Activated T-cell treated with anti-CD3 and anti-CD28 coated beads for 48 hours (primary cell): ENCODE results near the gene JAG1.

Experiments
- DNase-seq: peaks from one replicate; pipeline ENCODE4 v3.0.0-alpha.2; 2020; ENCODE audit warnings: low read depth

Gene JAG1

GRCh38 chr20:10699489-10699888 is 25.7 kb upstream of the JAG1 start:
- DNase-seq, result no peak

- peak; percentile 13 for DNase-seq
Measured at GRCh38 chr20:10696650-10697049, 22.9 kb upstream of the JAG1 start.

- no peak for DNase-seq
Measured at GRCh38 chr20:10689385-10689784, 15.6 kb upstream of the JAG1 start.

- DNase-seq, result no peak
Measured at GRCh38 chr20:10687895-10688294, 14.1 kb upstream of the JAG1 start.

GRCh38 chr20:10686356-10687133 is 12.7 kb upstream of the JAG1 start:
- no peak for DNase-seq

- DNase-seq, result no peak
Measured at GRCh38 chr20:10683537-10683936, 9.7 kb upstream of the JAG1 start.

GRCh38 chr20:10682939-10683338 is 9.1 kb upstream of the JAG1 start:
- DNase-seq, result no peak

GRCh38 chr20:10681494-10681893 is 7.7 kb upstream of the JAG1 start:
- no peak for DNase-seq

- DNase-seq, result no peak
Measured at GRCh38 chr20:10680571-10680970, 6.8 kb upstream of the JAG1 start.

- no peak for DNase-seq
Measured at GRCh38 chr20:10679269-10679668, 5.5 kb upstream of the JAG1 start.

- DNase-seq, result no peak
Measured at GRCh38 chr20:10676518-10676917, 2.7 kb upstream of the JAG1 start.

GRCh38 chr20:10675450-10675848 is 1.6 kb upstream of the JAG1 start:
- no peak for DNase-seq

- peak; percentile 46 for DNase-seq
Measured at GRCh38 chr20:10674684-10675449, 1.1 kb upstream of the JAG1 start.

GRCh38 chr20:10673176-10673841 is 490 bp downstream of the JAG1 start:
- no peak for DNase-seq

GRCh38 chr20:10672624-10673127 is 1.1 kb downstream of the JAG1 start:
- peak; percentile 39 for DNase-seq

- no peak for DNase-seq
Measured at GRCh38 chr20:10671919-10672623, 1.7 kb downstream of the JAG1 start.

- DNase-seq, result peak; percentile 21
Measured at GRCh38 chr20:10671221-10671918, 2.4 kb downstream of the JAG1 start.

GRCh38 chr20:10670501-10671220 is 3.1 kb downstream of the JAG1 start:
- DNase-seq, result no peak

- DNase-seq, result no peak
Measured at GRCh38 chr20:10669843-10670446, 3.9 kb downstream of the JAG1 start.

- DNase-seq, result no peak
Measured at GRCh38 chr20:10668677-10669368, 5.0 kb downstream of the JAG1 start.
